ENCODE measurements around the gene FAM89A. TPM values are rescaled to one million over a fixed set of nuclear protein-coding genes. Genes with fewer than 3 reads are reported as not detected.
"Not testable (repeated sequence)": the region's sequence is repeated elsewhere in the genome, so short reads cannot be mapped to it uniquely, and the experiment has no call there.

FAM89A gene
- total RNA-seq, 1 donor from 2014 or later = 5.2 TPM

- H3K27ac Mint-ChIP-seq = no peak overlapping the region
Observed at GRCh38 chr1:231057410-231057809, 17.4 kb upstream of the FAM89A start.

DNA sequence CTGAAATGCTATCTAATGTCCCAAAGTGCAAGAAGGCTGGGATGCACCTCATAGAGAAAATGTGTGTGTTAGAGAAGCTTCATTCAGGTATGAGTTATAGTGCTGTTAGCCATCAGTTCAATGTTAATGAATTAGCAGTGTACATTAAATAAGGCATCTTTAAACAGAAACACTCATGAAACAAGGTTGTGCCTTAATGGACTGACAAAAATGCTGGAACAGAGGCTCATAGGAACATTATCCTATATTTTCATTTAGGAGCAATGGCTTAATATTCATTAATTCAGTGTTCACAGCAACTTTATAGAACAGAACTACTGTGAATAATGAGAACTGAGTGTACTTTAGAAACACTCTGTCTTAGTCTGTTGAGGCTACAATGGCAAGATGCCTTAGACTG lies 15.2 kb upstream of the FAM89A start:
- ATAC-seq (ENCODE audit: low read depth) (no peak), DNase-seq (no peak)
- Mint-ChIP-seq H3K36me3 (ENCODE audit: low read depth) (no peaks in the 10 kb centered on the region), H3K9me3 (no peaks in the 10 kb centered on the region), H3K4me1 (peaks cover 19% of the 10 kb centered on the region), H3K4me3 (no peak overlapping the region), H3K27ac (no peak overlapping the region), H3K27me3 (no peaks in the 10 kb centered on the region)
- POLR2A ChIA-PET = interaction anchor here (0.7 kb wide), 1 partner anchor 365 kb away, joined by 8 read pairs; no protein-coding TSS in a partner anchor
- intact Hi-C loops (cut with micrococcal nuclease) = no loop called here
- TF ChIP-seq CTCF (IDR thresholded peaks at IDR 0.05) = no peak
- CTCF ChIA-PET = no interaction called here

More at GRCh38 chr1:231057410-231057809, 17.4 kb upstream of the FAM89A start:
- ChIA-PET POLR2A (no interaction called here), CTCF (no interaction called here)
- DNase-seq (no peak), ATAC-seq (ENCODE audit: low read depth) (no peak)
- TF ChIP-seq CTCF (IDR thresholded peaks at IDR 0.05) = no peak
- intact Hi-C loops (cut with micrococcal nuclease) = no loop called here
- no peaks in the 10 kb centered on the region for H3K36me3 Mint-ChIP-seq (ENCODE audit: low read depth)
- peaks cover 19% of the 10 kb centered on the region for H3K4me1 Mint-ChIP-seq
- no peaks in the 10 kb centered on the region for H3K9me3 Mint-ChIP-seq
- H3K27me3 Mint-ChIP-seq = no peaks in the 10 kb centered on the region
- H3K4me3 Mint-ChIP-seq = no peak overlapping the region

GRCh38 chr1:231053493-231054162 lies 13.6 kb upstream of the FAM89A start:
- ChIA-PET POLR2A (no interaction called here), CTCF (no interaction called here)
- H3K36me3 Mint-ChIP-seq (ENCODE audit: low read depth) = no peaks in the 10 kb centered on the region
- H3K27me3 Mint-ChIP-seq = no peaks in the 10 kb centered on the region
- DNase-seq (no peak), ATAC-seq (ENCODE audit: low read depth) (peak; percentile 54)
- intact Hi-C loops (cut with micrococcal nuclease) = no loop called here
- no peaks in the 10 kb centered on the region for H3K9me3 Mint-ChIP-seq
- H3K27ac Mint-ChIP-seq = peak overlapping the region; percentile 54
- TF ChIP-seq CTCF (IDR thresholded peaks at IDR 0.05) = no peak
- H3K4me1 Mint-ChIP-seq = peaks cover 19% of the 10 kb centered on the region
- peak overlapping the region; percentile 66 for H3K4me3 Mint-ChIP-seq

DNA sequence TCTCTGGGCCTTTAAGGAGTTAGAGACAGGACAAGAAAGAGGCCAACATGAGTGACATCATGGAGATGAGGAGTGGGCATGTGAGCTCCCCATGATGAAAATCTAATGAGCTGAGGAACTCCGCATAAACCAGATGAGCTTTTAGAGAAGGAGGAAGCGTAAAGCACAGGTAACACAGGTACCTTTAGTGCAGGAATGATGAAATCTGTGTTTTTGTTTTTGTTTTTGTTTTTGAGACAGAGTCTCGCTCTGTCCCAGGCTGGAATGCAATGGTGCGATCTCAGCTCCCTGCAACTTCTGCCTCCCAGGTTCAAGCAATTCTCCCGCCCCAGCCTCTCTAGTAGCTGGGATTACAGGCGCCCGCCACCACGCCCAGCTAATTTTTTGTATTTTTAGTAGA lies 12.7 kb upstream of the FAM89A start:
- DNase-seq (no peak), ATAC-seq (ENCODE audit: low read depth) (no peak)
- intact Hi-C loops (cut with micrococcal nuclease) = no loop called here
- Mint-ChIP-seq H3K9me3 (no peaks in the 10 kb centered on the region), H3K4me3 (no peak overlapping the region), H3K36me3 (ENCODE audit: low read depth) (no peaks in the 10 kb centered on the region), H3K27me3 (peaks cover under 1% of the 10 kb centered on the region), H3K4me1 (peaks cover 19% of the 10 kb centered on the region), H3K27ac (no peak overlapping the region)
- CTCF ChIA-PET = no interaction called here
- TF ChIP-seq CTCF (IDR thresholded peaks at IDR 0.05) = no peak
- POLR2A ChIA-PET = interaction anchor here (0.7 kb wide), 1 partner anchor 12 kb away, joined by 3 read pairs; no protein-coding TSS in a partner anchor

- ATAC-seq (ENCODE audit: low read depth); CTCF ChIA-PET: not testable (repeated sequence)
Observed at GRCh38 chr1:231050932-231051331, 10.9 kb upstream of the FAM89A start.

GRCh38 chr1:231050395-231050794 lies 10.3 kb upstream of the FAM89A start:
- H3K9me3 Mint-ChIP-seq = no peaks in the 10 kb centered on the region
- TF ChIP-seq CTCF (IDR thresholded peaks at IDR 0.05) = no peak
- peaks cover 7% of the 10 kb centered on the region for H3K27me3 Mint-ChIP-seq
- H3K27ac Mint-ChIP-seq = no peak overlapping the region
- H3K36me3 Mint-ChIP-seq (ENCODE audit: low read depth) = no peaks in the 10 kb centered on the region
- ChIA-PET CTCF (no interaction called here), POLR2A (no interaction called here)
- DNase-seq (no peak), ATAC-seq (ENCODE audit: low read depth) (no peak)
- H3K4me3 Mint-ChIP-seq = no peak overlapping the region
- intact Hi-C loops (cut with micrococcal nuclease) = no loop called here
- H3K4me1 Mint-ChIP-seq = peaks cover 19% of the 10 kb centered on the region

More at GRCh38 chr1:231050932-231051331, 10.9 kb upstream of the FAM89A start:
- H3K4me3 Mint-ChIP-seq; H3K27me3 Mint-ChIP-seq; POLR2A ChIA-PET; H3K27ac Mint-ChIP-seq; DNase-seq; intact Hi-C loops (cut with micrococcal nuclease); H3K36me3 Mint-ChIP-seq (ENCODE audit: low read depth); H3K9me3 Mint-ChIP-seq: not testable (repeated sequence)
- H3K4me1 Mint-ChIP-seq = peaks cover 19% of the 10 kb centered on the region
